HG02870 (cell line): Measurements from ENCODE around the gene VWA7.
"Not testable (repeated sequence)": the region's sequence is repeated elsewhere in the genome, so short reads cannot be mapped to it uniquely, and the experiment has no call there.

ENCODE experiments used
- ATAC-seq: cut with Tn5 transposase; IDR thresholded peaks from one replicate; pipeline ENCODE4 v1.9.1; 2021; ENCODE audit warnings: mild to moderate bottlenecking, moderate library complexity; ENCODE audit not compliant: unreplicated experiment

The VWA7 gene

DNA sequence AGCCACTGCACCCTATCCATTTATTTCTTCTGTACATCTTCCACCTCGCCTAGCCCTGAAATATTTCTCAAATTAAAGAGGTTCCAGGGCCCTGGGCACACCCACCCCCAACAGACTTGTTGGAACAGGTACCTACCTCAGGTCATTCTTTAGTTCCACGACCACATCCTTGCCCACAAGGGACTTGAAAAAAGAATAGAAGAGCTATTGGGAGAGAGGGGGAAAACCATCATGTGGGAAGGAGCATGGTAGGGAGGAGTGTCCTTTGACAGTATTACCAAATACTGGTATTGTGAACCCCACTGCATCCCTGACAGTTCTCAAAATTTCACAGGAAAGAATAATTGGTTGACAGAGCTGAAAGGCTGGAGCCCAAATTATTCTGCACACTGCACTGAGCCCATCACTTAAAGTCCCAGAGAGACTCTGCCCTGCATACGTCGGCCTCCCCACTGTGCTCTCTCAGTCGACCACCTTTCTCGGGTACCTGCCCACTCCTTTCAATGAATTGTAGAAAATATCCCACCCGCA is 28.9 kb upstream of the VWA7 start:
- peak; percentile 4 for ATAC-seq

DNA sequence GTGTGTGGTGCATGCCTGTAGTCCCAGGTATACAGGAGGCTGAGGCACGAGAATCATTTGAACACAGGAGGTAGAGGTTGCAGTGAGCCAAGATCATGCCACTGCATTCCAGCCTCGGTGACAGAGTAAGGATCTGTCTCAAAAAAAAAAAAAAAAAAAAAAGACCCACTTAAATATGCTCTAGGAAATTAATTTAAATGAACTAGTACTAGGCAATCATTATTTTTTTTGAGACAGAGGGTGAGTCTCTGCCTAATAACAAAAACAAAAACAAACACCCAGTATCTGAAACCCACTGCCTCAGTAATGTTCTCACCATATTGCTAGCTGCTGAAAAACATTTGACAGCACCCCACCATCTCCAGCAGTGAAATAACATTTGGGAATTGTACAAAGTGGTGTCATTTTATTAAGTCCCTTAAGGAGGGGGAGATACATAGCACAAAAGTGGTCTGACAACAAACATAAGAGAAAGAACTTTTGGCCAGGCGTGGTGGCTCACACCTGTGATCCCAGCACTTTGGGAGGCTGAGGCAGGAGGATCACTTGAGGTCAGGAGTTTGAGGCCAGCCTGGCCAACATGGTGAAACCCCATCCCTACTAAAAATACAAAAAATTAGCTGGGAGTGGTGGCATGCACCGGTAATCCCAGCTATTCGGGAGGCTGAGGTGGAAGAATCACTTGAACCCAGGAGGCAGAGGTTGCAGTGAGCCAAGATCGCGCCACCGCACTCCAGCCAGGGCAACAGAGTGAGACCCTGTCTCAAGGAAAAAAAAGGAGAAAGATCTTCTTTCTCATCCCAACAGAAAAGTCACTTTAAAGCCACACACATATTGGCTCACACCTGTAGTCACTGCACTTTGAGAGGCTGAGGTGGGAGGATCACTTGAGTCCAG is 24.2 kb upstream of the VWA7 start:
- ATAC-seq = not testable (repeated sequence)

DNA sequence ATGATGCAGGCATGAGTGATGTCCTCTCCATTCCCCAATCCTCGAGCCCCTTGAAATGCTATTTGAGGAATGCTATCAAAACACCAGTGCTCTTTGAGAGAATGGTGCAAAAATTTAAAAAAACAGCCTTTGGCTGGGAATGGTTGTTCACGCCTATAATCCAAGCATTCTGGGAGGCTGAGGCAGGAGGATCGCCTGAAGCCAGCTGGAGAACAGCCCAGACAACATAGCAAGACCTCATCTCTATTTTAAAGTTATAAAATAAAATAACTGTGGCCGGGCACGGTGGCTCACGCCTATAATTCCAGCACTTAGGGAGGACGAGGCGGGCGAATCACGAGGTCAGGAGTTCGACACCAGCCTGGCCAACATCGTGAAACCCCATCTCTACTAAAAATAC is 22.7 kb upstream of the VWA7 start:
- no peak for ATAC-seq

DNA sequence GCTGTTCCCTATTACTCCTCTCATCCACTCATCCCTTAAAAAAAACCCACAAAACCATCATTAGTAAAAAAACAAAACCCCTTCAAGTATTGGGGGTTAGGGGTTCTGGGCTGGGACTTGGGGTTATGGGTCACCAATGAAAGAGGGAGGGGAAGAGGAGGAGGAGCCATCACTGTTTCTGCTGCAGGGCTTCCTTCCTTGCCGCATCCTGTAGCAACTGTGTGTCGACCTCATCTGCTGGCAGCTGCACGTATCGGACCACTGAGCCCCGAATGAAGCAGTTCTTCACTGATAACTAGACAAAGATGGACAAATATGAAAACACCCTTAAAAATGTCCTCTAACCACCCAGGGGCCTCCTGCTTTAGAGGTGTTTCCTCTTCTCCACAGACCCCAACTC is 20.5 kb upstream of the VWA7 start:
- ATAC-seq = no peak

- ATAC-seq = no peak
Observed at GRCh38 chr6:31796993-31797385, 19.9 kb upstream of the VWA7 start.

DNA sequence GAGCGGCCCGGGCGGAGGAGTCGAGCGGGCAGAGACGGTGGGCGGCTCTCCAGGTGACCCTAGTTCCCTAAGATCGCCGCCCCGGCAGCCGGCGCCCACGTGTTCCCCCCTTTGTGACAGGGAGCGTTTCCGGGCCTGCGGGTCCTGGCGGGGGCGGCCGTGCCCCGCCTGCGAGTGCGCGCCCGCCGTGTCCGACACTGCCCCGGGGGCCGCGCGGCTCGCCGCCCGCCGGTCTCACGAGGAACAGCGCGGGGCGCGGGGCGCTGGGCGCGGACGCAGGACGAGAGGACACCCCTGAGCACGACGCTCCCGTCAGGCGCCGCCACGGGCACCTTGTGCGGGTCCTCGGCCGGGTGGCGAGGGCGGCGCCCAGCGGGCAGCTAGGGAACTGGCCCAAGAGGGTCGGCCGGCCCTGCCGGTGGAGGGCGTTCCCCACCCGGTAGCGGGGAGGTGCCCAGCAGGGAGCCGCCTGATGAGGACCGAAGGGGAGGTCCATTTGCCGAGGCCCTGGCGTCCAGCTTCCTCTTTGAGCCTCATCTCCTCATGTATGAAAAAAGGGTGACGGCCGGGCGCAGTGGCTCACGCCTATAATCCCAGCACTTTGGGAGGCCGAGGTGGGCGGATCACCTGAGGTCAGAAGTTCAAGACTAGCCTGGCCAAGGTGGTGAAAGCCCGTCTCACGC is 18.6 kb upstream of the VWA7 start, which contains the start of gene VARS1:
Gene VARS1, minus strand, starts transcription at position 137 of the 683 bp plus-strand sequence. CDS start 535 bp downstream, outside the sequence.
- peak; percentile 63 for ATAC-seq

DNA sequence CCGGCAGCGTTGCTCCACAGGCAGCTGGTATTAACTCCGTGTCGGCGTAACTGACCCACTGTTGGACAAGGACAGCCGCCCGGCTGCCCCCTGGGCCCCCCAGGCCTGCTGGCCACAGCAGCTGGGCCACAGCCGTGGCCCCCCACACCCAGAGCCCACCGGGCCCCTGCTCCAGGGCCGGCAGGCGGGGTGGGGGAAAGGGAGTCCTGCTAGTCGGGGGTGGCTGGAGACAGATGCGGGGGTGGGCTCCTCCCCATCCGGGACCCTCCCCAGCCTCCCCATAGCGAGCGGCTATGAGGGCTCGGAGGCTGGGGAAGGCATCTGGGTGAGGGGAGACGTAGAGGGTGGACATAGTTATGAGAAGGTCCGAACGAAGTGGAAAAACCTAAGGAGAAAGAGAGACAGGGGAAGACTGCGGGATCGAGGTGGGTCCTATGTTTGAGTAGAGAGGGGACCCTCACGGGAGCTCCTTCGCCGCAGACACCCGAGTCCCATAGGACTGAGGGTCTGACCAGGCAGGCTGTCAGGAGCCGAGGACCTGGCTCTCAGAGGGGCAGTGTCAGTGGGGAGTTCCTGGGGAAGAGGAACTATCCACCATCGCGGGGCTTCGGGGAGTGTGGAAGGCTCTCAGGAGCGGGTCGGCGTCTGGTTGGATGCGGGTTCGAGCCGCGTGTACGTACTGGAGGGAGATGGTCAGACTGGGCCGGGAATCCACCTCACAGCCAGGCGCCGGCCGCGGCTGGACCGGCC is 17.9 kb upstream of the VWA7 start:
- peak; percentile 16 for ATAC-seq

GRCh38 chr6:31794294-31794865 is 17.3 kb upstream of the VWA7 start:
- ATAC-seq = no peak

DNA sequence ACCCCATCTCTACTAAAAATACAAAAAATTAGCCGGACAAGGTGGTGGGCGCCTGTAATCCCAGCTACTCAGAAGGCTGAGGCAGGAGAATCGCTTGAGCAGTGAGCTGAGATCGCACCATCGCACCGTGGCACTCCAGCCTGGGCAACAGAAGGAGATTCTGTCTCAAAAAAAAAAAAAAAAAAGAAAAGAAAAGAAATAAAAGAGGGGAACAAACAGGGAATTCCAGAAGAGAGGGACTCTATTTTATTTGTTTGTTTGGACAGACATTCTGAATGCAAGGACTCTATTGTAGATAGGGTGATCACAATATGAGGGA is 16.8 kb upstream of the VWA7 start:
- ATAC-seq = not testable (repeated sequence)

DNA sequence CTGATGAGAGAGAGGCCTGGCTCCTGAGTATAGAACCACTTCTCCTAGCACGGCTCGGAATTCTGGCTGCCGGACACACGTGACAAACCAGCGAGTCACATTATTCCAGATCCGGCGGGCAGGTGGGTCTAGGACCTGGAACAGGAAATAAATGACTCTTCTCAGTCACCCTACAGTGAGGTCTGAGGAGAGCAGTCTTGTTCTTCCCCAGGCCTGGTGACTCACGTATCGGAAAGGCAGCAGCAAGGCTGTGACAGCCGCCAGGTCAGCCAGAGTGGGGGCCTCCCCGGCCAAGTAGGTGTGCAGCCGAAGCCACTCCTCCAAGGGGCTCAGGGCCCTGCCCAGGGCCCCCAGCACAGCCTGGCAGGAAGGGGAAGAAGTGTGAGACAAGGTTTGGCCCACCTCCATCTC is 15.6 kb upstream of the VWA7 start:
- no peak for ATAC-seq

GRCh38 chr6:31792090-31792374 is 14.9 kb upstream of the VWA7 start:
- ATAC-seq = no peak

DNA sequence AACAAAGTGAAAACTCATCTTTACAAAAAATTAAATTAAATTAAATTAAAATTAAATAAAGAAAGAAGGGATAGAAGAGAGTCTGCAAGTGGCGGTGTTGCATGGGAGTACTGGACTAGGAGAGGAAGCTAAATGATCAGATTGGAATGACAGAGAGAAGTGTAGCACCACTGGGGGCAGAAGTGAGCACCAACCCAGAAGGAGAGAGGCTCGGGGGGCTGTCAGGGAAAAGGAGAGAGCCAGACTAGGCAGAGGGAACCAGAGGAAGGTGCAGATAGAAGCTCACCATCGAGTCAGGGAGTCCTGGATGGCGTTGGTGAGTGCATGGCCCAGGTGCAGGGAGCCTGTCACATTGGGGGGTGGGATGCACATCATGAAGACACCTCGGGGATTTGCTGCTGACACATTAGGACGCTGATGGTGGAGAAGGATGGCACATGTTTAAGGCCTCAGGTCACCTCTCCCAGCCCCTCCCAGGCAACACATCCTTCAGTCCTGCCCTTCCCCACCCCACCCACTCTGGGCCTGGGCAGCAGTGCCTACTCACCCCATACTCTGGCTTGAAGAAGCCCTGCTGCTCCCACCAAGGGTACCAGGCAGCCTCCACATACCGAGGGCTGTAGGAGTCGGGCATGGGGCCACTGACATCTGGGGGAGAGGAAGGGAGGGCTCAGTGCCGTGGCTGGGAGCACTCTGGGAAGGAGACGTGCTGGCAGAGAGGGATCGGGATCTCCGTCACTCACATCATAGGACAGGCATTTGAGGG is 14.4 kb upstream of the VWA7 start:
- ATAC-seq = no peak

- no peak for ATAC-seq
Observed at GRCh38 chr6:31785475-31785874, 8.3 kb upstream of the VWA7 start.

GRCh38 chr6:31784098-31784925 is 7.2 kb upstream of the VWA7 start:
- no peak for ATAC-seq

DNA sequence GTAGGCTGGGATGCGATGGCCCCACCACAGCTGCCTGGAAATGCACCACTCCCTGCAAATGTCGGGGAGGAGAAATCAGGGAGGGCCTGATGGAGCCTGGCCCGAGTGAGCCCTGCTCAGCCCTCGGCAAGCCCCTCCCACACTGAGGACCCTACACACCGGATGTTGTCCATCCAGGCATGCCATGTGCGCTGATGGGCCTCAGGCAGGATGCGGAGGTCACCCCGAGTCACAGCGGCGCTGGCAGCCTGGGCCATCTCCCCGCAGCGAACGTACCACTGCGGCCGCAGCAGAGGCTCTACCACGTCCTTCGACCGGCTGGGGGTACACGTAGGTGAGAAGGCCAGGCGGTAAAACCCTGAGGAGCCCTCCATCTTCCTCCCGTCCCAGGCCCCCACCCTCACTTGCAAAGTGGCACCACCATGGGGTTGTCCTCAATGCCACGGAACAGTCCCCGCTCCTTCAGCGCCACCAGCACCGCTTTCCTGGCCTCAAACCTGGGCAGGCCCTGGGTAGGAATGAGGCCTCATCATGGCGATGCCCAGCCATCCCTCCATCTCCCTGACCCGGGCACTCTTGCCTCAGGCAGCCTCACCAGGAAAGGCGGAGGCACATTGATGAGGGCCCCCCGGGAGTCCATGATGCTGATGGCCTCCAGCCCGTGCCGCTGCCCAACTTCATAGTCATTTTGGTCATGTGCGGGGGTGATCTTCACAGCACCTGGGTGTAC is 5.2 kb upstream of the VWA7 start:
- ATAC-seq = no peak

- no peak for ATAC-seq
Observed at GRCh38 chr6:31781244-31782125, 4.4 kb upstream of the VWA7 start.

GRCh38 chr6:31780507-31781243 is 3.5 kb upstream of the VWA7 start:
- ATAC-seq = no peak
